Testis (tissue), 2 donors: ENCODE results near the gene TTC28.

Experiments
- POLR2A ChIP-seq: fragments of 450-650 bp; IDR thresholded peaks from one replicate; pipeline ENCODE4 v1.6.1; 2017; ENCODE audit warnings: antibody characterized with exemption, mild to moderate bottlenecking, moderate library complexity
- TF ChIP-seq, protein P1 (sequence below), 3 experiments: fragments of 450-650 bp in 2 of 3; fragments of 200-600 bp in 1 of 3; sonication (generic) in 1 of 3; IDR thresholded peaks; one replicate each; pipeline ENCODE4 v1.5.1; 2016 to 2019; ENCODE audit warnings: antibody characterized with exemption in 3 of 3, mild to moderate bottlenecking in 2 of 3, moderate library complexity in 1 of 3

GRCh38 chr22:28435982-28436381, 243.7 kb downstream of the TTC28 start:
- TF ChIP-seq, protein P1, sequence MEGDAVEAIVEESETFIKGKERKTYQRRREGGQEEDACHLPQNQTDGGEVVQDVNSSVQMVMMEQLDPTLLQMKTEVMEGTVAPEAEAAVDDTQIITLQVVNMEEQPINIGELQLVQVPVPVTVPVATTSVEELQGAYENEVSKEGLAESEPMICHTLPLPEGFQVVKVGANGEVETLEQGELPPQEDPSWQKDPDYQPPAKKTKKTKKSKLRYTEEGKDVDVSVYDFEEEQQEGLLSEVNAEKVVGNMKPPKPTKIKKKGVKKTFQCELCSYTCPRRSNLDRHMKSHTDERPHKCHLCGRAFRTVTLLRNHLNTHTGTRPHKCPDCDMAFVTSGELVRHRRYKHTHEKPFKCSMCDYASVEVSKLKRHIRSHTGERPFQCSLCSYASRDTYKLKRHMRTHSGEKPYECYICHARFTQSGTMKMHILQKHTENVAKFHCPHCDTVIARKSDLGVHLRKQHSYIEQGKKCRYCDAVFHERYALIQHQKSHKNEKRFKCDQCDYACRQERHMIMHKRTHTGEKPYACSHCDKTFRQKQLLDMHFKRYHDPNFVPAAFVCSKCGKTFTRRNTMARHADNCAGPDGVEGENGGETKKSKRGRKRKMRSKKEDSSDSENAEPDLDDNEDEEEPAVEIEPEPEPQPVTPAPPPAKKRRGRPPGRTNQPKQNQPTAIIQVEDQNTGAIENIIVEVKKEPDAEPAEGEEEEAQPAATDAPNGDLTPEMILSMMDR (IDR thresholded peaks at IDR 0.05), result no peak
- no peak for TF ChIP-seq POLR2A
